Uterus (tissue), 2 donors: ENCODE results near the gene PRKD3.

ENCODE experiments used
- POLR2A ChIP-seq, 2 donors: fragments of 450-650 bp; IDR thresholded peaks; one replicate each; pipeline ENCODE4 v1.6.1; 2016; ENCODE audit warnings: antibody characterized with exemption in 2 of 2, mild to moderate bottlenecking in 1 of 2, moderate library complexity in 1 of 2
- TF ChIP-seq, protein P1 (sequence below), 4 experiments: fragments of 200-600 bp in 2 of 4; fragments of 450-650 bp in 2 of 4; sonication (generic) in 2 of 4; IDR thresholded peaks; one replicate each; pipeline ENCODE4 v1.5.1; 2016 to 2019; ENCODE audit warnings: antibody characterized with exemption in 4 of 4, mild to moderate bottlenecking in 2 of 4, moderate library complexity in 1 of 4

DNA sequence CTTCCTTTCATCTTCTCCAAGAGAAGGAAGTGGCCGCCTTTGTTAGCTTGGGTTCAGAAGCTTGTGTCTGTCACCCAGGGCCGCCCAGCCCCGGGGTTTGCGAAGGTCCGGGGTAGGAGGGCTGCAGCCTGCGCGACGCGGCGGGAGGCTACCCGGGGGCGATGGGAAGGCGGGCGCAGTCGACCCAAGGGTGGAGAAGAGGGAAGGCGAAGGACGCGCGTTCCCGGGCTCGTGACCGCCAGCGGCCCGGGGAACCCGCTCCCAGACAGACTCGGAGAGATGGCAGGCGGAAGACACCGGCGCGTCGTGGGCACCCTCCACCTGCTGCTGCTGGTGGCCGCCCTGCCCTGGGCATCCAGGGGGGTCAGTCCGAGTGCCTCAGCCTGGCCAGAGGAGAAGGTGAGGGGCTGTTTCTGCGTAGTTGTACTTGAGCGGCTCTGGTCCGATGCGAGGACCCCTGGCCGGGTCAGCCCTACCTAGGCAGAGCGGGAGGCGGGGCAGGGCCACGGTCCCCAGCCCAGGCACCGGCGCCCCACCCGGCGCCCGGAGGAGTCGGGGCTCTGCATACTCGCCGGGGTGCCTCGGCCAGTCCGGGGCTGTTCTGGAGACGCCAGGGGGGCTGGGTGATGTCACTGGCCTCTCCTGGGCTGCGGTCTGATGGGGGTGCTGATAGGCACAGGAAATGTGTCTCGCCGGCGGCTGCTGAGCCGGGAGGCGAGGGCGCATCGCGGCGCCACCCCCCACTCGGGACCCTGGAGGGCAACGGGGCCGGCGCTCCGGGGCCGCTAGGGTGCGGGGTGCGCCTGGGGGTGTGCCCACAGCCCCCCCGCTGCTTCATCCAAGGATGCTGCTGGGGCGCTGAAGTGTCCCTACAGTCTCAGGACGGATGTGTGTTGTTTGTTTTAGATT is 20.1 kb upstream of the PRKD3 start, which contains the start of gene QPCT:
- peak in 1 of 2 donors; percentile 46 for TF ChIP-seq POLR2A (IDR thresholded peaks at IDR 0.05)
- TF ChIP-seq, protein P1, sequence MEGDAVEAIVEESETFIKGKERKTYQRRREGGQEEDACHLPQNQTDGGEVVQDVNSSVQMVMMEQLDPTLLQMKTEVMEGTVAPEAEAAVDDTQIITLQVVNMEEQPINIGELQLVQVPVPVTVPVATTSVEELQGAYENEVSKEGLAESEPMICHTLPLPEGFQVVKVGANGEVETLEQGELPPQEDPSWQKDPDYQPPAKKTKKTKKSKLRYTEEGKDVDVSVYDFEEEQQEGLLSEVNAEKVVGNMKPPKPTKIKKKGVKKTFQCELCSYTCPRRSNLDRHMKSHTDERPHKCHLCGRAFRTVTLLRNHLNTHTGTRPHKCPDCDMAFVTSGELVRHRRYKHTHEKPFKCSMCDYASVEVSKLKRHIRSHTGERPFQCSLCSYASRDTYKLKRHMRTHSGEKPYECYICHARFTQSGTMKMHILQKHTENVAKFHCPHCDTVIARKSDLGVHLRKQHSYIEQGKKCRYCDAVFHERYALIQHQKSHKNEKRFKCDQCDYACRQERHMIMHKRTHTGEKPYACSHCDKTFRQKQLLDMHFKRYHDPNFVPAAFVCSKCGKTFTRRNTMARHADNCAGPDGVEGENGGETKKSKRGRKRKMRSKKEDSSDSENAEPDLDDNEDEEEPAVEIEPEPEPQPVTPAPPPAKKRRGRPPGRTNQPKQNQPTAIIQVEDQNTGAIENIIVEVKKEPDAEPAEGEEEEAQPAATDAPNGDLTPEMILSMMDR (IDR thresholded peaks at IDR 0.05): no peak
